Heart right ventricle (tissue), 16 donors: ENCODE results near the gene RASGRP2. TPM values are rescaled to one million over a fixed set of nuclear protein-coding genes. Genes with fewer than 3 reads are reported as not detected.

Experiments used
- ATAC-seq, 8 donors: fragments of 200-7000 bp; cut with Tn5 transposase; one replicate each; pipeline ENCODE4 v1.9.1; 2020; ENCODE audit warnings: mild to moderate bottlenecking in 8 of 8, moderate library complexity in 8 of 8, moderate number of reproducible peaks in 1 of 8
- DNase-seq, 2 donors: peaks; one replicate each; pipeline ENCODE4 v3.0.0-alpha.2; 2020
- H3K27ac ChIP-seq, 10 donors: fragments of 200-600 bp; sonication (generic) in 2 of 10; one replicate each; pipeline versions ENCODE4 v1.5.0 to v1.8.0; 2020 to 2022; ENCODE audit warnings: mild to moderate bottlenecking in 3 of 10
- H3K27me3 ChIP-seq, 7 donors: fragments of 200-600 bp; one replicate each; pipeline ENCODE4 v1.8.0; 2021 to 2022; ENCODE audit warnings: mild to moderate bottlenecking in 2 of 7
- H3K36me3 ChIP-seq, 9 donors: fragments of 200-600 bp; sonication (generic) in 1 of 9; one replicate each; pipeline versions ENCODE4 v1.5.0 to v1.8.0; 2020 to 2022; ENCODE audit warnings: mild to moderate bottlenecking in 2 of 9
- H3K4me1 ChIP-seq, 9 donors: fragments of 200-600 bp; sonication (generic) in 1 of 9; one replicate each; pipeline versions ENCODE4 v1.5.0 to v1.8.0; 2020 to 2022; ENCODE audit warnings: mild to moderate bottlenecking in 4 of 9
- H3K4me3 ChIP-seq, 10 donors: fragments of 200-600 bp; sonication (generic) in 2 of 10; one replicate each; pipeline versions ENCODE4 v1.5.0 to v1.8.0; 2020 to 2022; ENCODE audit warnings: mild to moderate bottlenecking in 7 of 10, moderate library complexity in 2 of 10
- H3K9me3 ChIP-seq, 11 donors: fragments of 200-600 bp in 10 of 11; sonication (generic) in 2 of 11; one replicate each; pipeline versions ENCODE4 v1.5.0 to v1.8.0; 2013 to 2022; ENCODE audit warnings: mild to moderate bottlenecking in 2 of 11, control low read depth in 1 of 11, moderate library complexity in 1 of 11
- WGBS, 2 donors: extraction: QIAGEN DNeasy Blood & Tissue Kit; methylation state at CpG; one replicate each; pipeline ENCODE4 v1.1.7; 2013; ENCODE audit warnings: inconsistent platforms in 1 of 2; 5-methylcytosine and 5-hydroxymethylcytosine counted together
- intact Hi-C, 10 donors: fragments of 100-400 bp; cut with DNase I; formaldehyde crosslinking; loops; one replicate each; pipeline versions ENCODE4 v1.11.1 to v1.14.2; 2022
- polyA plus RNA-seq, 2 donors: library from polyadenylated mRNA; stranded (reverse); fragments of 200-250 nt; gene quantifications; one replicate each; pipeline ENCODE4 v1.2.3, GENCODE V29; 2013
- total RNA-seq, 10 donors: library from RNA; stranded (reverse); fragmentation: NEBNext Ultra II Directional in 3 of 10; extraction: Animal tissue kit (Norgen Biotek cat#: 25700) in 3 of 10; gene quantifications; one replicate each; pipeline versions ENCODE4 v1.2.1 to v1.2.4, GENCODE V29; 2021 to 2023
- TF ChIP-seq, protein P1 (sequence below), 9 donors: fragments of 200-600 bp; sonication (generic) in 2 of 9; IDR thresholded peaks; one replicate each; pipeline versions ENCODE4 v1.5.0 to v1.8.0; 2021 to 2022; ENCODE audit warnings: antibody characterized with exemption in 9 of 9, mild to moderate bottlenecking in 5 of 9, moderate library complexity in 1 of 9
- donor health status: Arrhythmogenic right ventricular cardiomyopathy.
- donor health status: ischemic (EF 13 %, LVEDD 7.1; RV severe dilation, severe dysfunction).
- donor health status: healthy with polysubstance abuse.
- donor health status: DM: no; HTN: yes; CAD: no.
- donor health status: DM: no; HTN: no; CAD: no.
- donor health status: ischemic (EF 25% LVEDD 6.9; RV normal size, moderate dysfunction).
- donor health status: ischemic (EF 25% LVEDD 5.7; RV mildly dilated, moderate dysfunction).
- donor health status: healthy.
- donor health status: DM: yes; HTN: yes; CAD: no.
- donor health status: Ischemic cardiomyopathy.
- donor health status: ischemic (EF 35%, LVEDD 5.7; RV mildly dilated, moderate dysfunction).
- donor health status: nonischemic (EF 11% LVEDD 7.7; RV severe dilation, severe dysfunction).
- donor health status: DM: yes; HTN: yes; CAD: no.
- donor health status: PGD.
- donor health status: ischemic (EF 29% LVEDD 5.4; RV normal size, mild dysfunction).
- donor health status: nonischemic (EF 23%, LVEDD 6.1; RV moderate dilation, normal function).

The RASGRP2 gene
- total and polyA plus RNA-seq, 12 donors: 18.9 to 128 (median 27.3) TPM

DNA sequence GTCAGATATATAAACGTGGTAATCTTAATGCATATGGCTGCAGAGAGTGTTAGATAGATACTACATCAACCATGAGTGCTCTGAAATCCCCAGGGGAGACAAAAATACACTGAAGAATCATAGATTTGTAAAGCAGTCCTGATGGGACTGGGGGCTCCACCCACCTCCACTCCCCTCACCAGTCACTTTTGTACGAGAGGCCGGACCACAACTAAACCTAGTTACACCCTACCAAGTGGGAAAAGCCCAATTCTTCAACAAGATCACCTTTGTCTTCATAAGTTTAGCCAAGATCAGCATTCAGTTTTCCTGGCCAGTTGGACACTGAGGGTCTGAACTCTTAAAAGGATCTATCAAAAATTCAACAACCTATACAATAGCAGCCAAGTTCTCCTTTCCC is 32.9 kb upstream of the RASGRP2 start:
- peak overlapping the region; percentile 59 to 99 (median 78) for H3K4me3 ChIP-seq
- no peak for ATAC-seq
- peak overlapping the region in 7 of 10 donors; percentile 23 to 100 (median 73) for H3K27ac ChIP-seq
- peaks cover 0 to 52% (median 42%) of the 10 kb centered on the region in 9 donors for H3K36me3 ChIP-seq
- no peak for DNase-seq
- intact Hi-C loops: loop anchor here in 1 of 10 donors (1.0 to 10.0 kb wide), 3 partner anchors 13 to 338 kb away; partner anchors contain the start of genes RASGRP2, TM7SF2 and ZNHIT2
- WGBS, 2 donors: 7 to 15% methylated on average over 3 of the region's 3 CpGs
- H3K9me3 ChIP-seq: no peaks in the 10 kb centered on the region
- H3K27me3 ChIP-seq: no peaks in the 10 kb centered on the region
- H3K4me1 ChIP-seq: peaks cover 20 to 66% (median 61%) of the 10 kb centered on the region in 9 donors
- TF ChIP-seq, protein P1, sequence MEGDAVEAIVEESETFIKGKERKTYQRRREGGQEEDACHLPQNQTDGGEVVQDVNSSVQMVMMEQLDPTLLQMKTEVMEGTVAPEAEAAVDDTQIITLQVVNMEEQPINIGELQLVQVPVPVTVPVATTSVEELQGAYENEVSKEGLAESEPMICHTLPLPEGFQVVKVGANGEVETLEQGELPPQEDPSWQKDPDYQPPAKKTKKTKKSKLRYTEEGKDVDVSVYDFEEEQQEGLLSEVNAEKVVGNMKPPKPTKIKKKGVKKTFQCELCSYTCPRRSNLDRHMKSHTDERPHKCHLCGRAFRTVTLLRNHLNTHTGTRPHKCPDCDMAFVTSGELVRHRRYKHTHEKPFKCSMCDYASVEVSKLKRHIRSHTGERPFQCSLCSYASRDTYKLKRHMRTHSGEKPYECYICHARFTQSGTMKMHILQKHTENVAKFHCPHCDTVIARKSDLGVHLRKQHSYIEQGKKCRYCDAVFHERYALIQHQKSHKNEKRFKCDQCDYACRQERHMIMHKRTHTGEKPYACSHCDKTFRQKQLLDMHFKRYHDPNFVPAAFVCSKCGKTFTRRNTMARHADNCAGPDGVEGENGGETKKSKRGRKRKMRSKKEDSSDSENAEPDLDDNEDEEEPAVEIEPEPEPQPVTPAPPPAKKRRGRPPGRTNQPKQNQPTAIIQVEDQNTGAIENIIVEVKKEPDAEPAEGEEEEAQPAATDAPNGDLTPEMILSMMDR (IDR thresholded peaks at IDR 0.05): no peak

DNA sequence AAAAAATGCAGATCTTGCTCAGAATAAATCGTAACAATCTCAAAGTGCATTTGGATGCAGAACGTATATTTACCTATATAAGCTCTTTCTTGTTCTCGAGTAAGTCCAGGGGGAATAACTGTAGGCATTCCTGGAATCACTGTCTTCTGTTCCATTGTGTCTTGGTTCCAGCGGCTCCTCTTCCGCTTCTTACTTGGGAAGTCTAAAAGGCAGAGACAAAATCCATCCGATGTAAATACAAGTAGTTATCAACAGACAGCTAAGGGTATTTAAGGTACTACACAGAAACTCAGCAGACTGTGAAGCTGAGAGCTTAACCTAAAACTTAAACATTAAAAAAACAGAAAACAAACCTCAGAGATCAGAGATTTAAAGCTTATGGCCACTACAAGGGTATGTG is 32.5 kb upstream of the RASGRP2 start:
- Histone ChIP-seq H3K4me3 (peak overlapping the region in 9 of 10 donors; percentile 59 to 99 (median 87)), H3K4me1 (peaks cover 20 to 70% (median 65%) of the 10 kb centered on the region in 9 donors), H3K9me3 (no peaks in the 10 kb centered on the region), H3K36me3 (peaks cover 0 to 56% (median 46%) of the 10 kb centered on the region in 9 donors), H3K27me3 (no peaks in the 10 kb centered on the region), H3K27ac (peak overlapping the region in 2 of 10 donors; percentile 44 to 73)
- TF ChIP-seq, protein P1 (IDR thresholded peaks at IDR 0.05): no peak
- intact Hi-C loops: loop anchor here in 1 of 10 donors (5.0 to 10.0 kb wide), 2 partner anchors 34 to 338 kb away; partner anchors contain the start of genes RASGRP2, TM7SF2 and ZNHIT2
- ATAC-seq (no peak), DNase-seq (no peak)
- 41 to 47% methylated on average over 6 of the region's 6 CpGs for WGBS, 2 donors

DNA sequence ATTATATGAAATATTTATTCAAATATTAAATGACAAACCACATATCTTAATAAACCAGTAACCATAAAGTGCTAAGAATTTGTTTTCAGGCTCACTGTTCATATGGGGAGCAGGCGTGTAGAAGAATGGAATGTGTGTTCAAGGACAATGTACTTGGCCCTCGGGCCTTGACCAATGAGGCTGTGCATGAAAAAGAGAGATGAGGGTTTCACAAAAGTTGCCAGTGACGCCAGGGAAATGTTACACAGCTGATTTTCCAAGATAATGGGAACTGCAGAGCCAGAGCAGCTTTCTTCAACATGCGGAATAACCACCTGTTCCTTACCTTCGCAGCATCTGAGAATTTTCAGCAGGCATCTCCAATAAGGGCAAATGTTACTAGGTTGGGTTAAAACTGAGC is 30.2 kb upstream of the RASGRP2 start:
- ATAC-seq: no peak
- no peaks in the 10 kb centered on the region for H3K27me3 ChIP-seq
- H3K4me1 ChIP-seq: peaks cover 20 to 69% (median 60%) of the 10 kb centered on the region in 9 donors
- H3K4me3 ChIP-seq: no peak overlapping the region
- no peaks in the 10 kb centered on the region for H3K9me3 ChIP-seq
- peak overlapping the region in 1 of 10 donors; percentile 1 for H3K27ac ChIP-seq
- TF ChIP-seq, protein P1 (IDR thresholded peaks at IDR 0.05): no peak
- DNase-seq: no peak
- H3K36me3 ChIP-seq: peaks cover 0 to 79% (median 69%) of the 10 kb centered on the region in 9 donors
- intact Hi-C loops: loop anchor here in 1 of 10 donors (10.0 kb wide), 1 partner anchor 341 kb away; the partner anchor contains the start of genes TM7SF2 and ZNHIT2
- 63 to 68% methylated on average over 5 of the region's 5 CpGs for WGBS, 2 donors

DNA sequence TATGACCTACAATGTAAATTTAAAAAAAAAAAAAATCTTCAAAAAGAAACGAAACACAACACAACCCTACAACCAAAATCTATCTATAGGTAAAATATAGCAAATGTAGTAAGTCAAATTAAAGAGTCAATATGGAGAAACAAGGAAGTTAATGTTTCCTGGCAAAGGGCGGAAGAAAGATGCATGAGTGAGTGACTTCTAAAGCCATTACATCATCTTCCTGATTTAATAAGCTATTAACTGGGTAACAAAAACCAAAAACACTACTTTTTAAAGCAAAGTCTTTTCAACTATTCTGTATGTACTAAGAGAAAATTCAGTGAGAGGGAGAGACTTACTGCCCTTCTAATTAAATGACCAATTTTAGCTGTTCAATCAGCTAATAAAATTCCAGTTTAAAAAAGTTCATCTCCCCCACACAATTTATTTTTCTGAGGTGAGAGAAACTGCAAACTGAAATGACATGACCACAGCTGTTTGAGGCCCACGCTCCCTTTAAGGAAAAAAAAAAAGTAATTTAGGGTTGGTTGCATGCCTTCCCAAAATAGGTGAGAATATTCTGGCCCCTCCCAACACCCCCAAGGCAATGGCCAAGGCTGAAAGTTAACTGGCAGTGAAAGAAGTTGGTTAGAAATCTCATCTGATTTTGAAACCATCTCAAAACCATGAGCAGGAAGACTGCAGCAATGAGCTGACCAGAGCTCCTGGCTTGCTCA is 28.5 kb upstream of the RASGRP2 start:
- no peak for DNase-seq
- H3K36me3 ChIP-seq: peaks cover 8 to 96% (median 86%) of the 10 kb centered on the region in 9 donors
- H3K27ac ChIP-seq: peak overlapping the region in 4 of 10 donors; percentile 7 to 84 (median 34)
- intact Hi-C loops: loop anchor here in 1 of 10 donors (10.0 kb wide), 1 partner anchor 342 kb away; the partner anchor contains the start of genes TM7SF2 and ZNHIT2
- H3K4me3 ChIP-seq: peak overlapping the region in 1 of 10 donors; percentile 26
- 61% methylated on average over 3 of the region's 3 CpGs for WGBS, 2 donors
- H3K27me3 ChIP-seq: no peaks in the 10 kb centered on the region
- peaks cover 26 to 79% (median 67%) of the 10 kb centered on the region in 9 donors for H3K4me1 ChIP-seq
- TF ChIP-seq, protein P1 (IDR thresholded peaks at IDR 0.05): no peak
- ATAC-seq: no peak
- H3K9me3 ChIP-seq: no peaks in the 10 kb centered on the region
